ENCODE measurements around the gene PTDSS2.

Gene PTDSS2

DNA sequence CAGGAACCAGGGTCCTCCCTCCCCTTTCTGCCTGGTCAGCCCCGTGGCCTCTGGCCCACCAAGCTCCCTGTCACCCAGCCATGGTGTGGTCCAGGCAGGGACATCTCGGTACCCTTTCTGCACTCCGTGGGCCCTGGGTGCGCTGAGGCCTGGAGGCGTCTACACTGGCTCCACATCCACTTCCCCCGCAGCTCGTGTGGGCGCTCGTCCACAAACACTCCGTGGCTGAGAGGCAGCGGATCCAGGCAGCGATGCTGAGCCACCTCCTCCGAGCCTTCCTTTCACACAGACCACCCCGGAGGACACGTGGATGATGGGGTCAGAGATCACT is 40.8 kb downstream of the PTDSS2 start:
- DNase-seq (ENCODE audit: low read depth), result no peak

GRCh38 chr11:491358-491757 is 41.3 kb downstream of the PTDSS2 start:
- DNase-seq (ENCODE audit: low read depth), result no peak

GRCh38 chr11:492427-493226 is 42.5 kb downstream of the PTDSS2 start:
- no peak for DNase-seq (ENCODE audit: low read depth)

- no peak for DNase-seq (ENCODE audit: low read depth)
These were observed 44.9 kb downstream of the PTDSS2 start for GRCh38 chr11:494761-495536.

- DNase-seq (ENCODE audit: low read depth), result no peak
These were observed 45.5 kb downstream of the PTDSS2 start for GRCh38 chr11:495537-495931.

GRCh38 chr11:496834-497564 is 46.9 kb downstream of the PTDSS2 start:
- no peak for DNase-seq (ENCODE audit: low read depth)

- no peak for DNase-seq (ENCODE audit: low read depth)
These were observed 47.7 kb downstream of the PTDSS2 start for GRCh38 chr11:497565-498296.

DNA sequence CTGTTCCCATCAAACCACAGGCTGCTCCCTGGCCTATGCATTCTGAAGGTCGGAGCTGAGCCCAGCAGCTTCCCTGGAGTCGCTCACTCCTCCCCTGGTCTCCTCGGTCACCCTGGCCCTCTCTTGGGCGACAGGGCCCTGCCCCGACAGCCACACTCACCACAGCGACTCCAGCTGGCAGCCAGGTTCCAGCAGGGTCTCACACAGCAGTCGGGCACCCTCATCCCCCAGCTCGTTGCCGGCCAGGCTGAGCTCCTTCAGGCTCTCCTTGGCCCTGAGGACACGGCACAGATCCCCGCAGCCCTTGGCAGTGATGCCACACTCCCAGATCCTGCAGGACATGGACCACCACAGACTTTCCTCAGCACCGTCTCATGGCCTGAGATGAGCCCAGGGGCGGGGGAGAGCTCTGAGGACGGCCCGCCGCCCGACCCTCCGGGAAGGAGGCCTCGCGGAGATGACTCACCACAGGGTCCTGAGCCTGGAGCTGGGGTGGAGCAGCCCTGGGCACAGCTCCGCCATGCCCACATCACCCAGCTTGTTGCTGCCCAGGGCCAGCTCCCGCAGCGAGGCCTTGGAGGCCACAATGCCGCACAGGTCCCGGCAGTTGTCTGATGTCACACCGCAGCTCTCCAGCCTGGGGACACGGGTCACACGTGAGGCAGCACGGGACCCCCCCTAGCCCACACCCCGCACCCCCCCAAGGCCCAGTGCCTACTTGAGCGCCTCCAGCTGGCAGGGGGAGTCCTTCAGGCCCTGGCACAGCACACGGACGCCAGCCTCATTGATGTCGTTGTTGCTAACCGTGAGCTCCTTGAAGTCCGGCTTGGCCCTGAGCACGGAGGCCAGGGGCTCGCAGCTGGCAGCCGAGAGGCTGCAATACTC is 48.5 kb downstream of the PTDSS2 start:
- DNase-seq (ENCODE audit: low read depth), result no peak

DNA sequence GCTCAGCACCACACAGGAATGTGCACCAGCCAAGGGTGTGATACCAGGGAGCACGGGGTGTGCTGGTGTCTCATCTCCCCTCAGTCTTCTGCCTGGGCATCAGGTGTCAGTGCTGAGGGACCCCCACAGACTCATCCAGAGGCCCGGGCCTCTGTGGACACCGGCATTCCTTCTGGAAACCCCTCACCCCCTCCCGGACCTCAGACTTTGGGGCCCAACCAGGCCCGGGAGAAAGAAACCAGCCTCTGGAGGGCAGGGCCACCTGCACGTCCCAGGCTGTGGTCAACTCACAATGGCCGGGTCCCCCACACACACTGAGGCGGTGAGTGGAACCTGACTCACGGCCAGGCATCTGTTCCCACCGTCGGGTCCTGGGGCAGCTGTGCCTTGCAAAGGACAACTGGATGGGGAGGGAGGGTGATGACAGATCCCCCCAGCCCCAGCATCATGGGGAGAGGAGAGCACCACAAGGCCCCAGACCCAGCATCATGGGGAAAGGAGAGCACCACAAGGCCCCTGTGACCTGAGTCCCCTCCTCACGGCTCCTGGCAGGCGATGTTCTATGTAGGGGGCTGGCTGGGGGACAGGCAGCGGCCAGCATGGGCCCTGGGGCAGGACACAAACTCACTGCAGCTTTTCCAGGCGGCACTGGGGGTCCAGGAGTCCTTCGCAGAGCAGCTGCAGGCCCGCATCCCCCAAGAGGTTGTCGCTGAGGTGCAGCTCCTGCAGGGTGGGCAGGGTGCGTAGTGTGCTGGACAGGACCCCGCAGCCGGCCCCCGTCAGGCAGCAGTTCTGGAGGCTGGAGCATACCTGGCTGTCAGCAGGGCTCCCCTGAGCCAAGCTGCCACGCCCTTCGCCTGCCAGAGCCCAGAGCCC is 49.4 kb downstream of the PTDSS2 start:
- no peak for DNase-seq (ENCODE audit: low read depth)

DNA sequence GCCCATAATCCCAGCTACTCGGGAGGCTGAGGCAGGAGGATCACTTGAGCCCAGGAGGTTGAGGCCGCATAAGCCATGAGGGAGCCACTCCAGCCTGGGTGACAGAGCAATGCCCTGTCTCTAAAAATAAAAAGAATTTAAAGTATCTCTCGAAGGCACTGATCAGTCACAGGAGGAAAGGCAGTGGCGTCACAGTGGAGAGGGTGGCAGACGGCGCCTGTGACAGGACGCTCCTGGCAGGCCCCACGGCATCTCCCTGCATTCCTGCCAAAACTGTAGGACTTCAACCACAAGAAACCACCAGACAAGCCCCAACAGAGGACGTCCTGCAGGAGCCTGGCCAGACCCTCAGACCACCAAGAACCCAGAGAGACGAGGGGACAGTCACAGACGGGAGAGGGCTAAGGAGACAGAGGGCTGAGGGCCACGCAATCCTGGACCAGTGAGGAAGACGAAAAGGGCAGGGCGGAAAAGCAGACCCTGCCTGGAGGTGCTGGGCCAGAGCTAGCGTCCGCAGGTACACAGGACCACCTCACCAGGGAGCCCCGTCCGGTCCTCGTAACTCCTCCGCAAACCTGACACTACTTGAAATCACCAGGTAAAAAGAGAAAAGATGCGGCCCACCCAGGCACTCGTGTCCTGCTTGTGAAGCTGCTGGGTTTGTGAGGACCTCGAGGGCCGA is 51.1 kb downstream of the PTDSS2 start:
- no peak for DNase-seq (ENCODE audit: low read depth)

DNA sequence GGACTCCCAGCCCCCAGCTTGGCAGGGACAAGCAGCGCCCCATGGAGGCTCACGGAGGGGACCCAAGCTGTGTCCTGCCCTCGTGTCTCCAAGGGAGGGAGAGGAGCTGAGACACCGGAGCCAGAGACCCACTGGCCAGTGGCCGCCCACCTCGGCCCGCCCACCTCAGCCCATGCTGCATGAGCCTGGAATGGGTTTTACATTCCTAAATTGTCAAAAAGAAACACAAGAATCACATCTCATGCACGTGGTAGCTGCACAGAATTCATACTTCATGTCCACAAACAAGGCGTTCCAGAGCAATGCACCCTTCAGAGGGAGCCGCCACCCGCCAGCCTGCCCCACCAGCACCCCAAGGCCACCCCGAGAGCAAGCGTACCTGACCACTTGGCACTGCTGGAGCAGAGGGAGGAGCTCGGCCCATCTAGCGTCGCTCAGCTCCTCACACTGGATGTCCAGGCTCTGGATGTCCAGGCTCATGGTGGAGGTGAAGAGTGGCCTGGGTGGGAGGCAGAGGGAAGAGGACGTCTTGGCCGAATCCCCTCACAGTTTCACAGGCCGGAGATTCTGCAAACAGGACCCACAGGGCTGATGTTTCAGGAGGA is 51.7 kb downstream of the PTDSS2 start:
- no peak for DNase-seq (ENCODE audit: low read depth)

DNA sequence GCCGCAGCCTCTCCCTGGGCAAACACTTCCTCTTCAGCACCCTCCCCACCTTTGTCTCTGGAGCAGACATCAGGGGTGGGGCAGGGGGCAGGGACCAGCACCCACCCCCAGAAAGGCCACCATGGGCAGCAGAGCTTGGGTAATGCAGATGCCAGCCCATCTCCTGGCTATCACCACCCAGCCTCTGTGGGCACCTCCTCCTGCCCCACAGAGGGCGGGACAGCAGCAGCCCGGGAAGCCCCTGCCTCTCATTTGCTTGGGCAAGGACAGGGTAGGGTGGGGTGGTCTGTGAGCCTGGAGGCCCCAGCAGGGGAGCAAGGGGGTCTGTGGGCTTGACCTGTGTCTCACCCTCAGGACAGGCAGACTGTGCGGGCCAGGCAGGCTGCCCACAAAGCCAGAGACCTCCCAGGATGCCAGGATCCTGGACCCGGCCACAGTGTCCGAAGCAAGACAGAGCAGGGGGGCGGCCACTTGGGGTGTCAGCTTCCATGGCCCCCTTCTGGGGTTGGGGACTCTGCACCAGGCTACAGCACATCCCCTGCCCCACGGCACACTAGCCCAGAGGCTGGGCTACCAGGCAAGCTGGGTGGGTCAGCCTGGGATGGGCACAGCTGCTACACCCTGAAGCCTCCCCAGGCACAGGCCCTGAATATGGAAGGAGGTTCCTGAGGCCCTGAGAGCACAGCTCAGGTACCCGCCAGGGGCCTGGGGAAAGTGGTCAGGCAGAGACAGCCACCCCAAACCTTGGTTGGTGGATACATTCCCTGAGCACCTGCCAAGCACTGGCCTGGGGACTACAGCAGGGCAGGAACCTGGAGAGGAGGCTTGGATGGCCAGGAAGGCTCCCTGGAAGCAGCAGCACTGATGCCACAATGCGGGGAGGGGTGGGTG is 52.5 kb downstream of the PTDSS2 start:
- DNase-seq (ENCODE audit: low read depth), result no peak

DNA sequence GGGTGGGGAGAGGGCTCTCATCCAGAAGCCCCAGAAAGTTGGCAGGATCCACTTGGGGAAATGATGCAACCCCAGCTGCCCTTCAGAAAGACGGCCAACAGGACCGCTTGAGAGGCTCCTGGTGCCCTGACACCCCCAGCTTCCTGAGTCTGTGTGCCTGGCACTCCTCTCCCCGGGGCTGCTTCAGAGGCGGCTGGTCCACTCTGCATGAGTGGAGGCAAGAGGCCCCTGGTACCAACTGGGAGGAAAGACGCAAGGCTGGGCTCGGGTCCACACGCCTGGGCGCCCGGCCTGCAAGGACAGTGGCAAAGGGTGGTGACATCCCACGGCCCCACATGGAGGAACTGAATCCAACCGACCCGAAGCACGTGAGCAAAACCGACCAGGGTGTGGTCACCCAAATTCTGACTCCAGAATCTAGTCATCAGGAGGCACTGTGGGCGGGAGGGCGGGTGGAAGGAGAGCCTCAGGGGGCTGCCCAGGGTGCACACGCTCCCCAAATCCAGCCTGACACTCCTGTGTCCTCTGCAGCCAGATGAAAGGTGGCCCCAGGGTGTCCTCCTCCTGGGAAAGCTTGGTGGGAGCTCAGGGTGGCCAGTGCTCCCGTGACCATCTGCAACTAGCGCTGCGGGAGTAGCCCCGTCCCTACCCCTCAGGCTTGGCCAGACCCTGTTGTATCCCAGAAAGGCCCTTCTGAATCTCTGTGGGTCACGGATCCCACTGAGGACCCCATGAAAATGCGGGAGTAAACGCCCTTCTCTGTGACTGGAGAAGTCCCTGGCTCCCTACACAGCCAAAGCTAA is 53.3 kb downstream of the PTDSS2 start:
- DNase-seq (ENCODE audit: low read depth), result no peak

GRCh38 chr11:504053-504993 is 54.2 kb downstream of the PTDSS2 start:
- DNase-seq (ENCODE audit: low read depth), result no peak

DNA sequence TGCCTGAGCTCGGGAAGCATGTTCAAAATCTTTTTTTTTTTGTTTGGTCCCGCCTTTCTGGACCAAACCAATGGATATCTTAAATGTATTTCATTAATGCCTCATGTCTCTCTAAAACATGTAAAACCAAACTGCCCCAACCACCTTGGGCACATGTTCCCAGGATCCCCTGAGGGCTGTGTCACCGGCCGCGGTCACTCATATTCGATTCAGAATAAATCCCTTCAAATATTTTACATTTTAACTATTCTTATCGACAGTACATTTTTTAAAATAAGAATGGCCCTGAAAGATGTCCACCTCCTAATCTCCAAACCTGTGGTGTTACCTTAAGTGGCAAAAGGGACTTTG is 54.9 kb downstream of the PTDSS2 start:
- no peak for DNase-seq (ENCODE audit: low read depth)

Data from stimulated activated CD8-positive, alpha-beta memory T cell treated with anti-CD3 and anti-CD28 coated beads, Interleukin-12 subunit alpha, Interleukin-12 subunit beta, amount 100 ng/mL, for 4 hours (primary cell).